Measurements from ENCODE around the gene SOBP. TPM values are rescaled to one million over a fixed set of nuclear protein-coding genes. Genes with fewer than 3 reads are reported as not detected.

The SOBP gene
- total RNA-seq, 2 donors from 2014 or later, result 10.3 to 11.1 TPM

DNA sequence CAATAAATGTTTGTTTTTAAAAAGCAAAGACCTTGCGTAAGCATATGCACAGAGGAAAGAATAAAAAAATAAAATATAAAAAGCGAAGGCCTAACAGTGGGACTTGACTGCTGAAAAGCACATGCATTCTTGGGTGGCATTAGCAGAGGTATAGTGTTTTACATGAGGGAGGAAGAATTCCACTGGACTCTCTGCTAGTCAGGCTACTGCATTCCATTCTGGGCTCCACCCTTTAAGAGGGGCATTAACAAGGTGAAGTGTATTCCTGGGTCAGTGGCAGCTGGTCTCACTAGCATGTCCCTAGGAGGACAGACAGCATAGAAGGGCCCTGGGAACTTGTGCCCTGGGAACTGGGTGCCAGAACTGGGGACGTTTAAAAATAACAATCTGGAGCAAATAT is 134.1 kb downstream of the SOBP start:
- no peak overlapping the region for H3K4me3 ChIP-seq
- ATAC-seq (ENCODE audit: insufficient number of reproducible peaks, low FRiP score, low read depth), result no peak
- TF ChIP-seq, protein P1, sequence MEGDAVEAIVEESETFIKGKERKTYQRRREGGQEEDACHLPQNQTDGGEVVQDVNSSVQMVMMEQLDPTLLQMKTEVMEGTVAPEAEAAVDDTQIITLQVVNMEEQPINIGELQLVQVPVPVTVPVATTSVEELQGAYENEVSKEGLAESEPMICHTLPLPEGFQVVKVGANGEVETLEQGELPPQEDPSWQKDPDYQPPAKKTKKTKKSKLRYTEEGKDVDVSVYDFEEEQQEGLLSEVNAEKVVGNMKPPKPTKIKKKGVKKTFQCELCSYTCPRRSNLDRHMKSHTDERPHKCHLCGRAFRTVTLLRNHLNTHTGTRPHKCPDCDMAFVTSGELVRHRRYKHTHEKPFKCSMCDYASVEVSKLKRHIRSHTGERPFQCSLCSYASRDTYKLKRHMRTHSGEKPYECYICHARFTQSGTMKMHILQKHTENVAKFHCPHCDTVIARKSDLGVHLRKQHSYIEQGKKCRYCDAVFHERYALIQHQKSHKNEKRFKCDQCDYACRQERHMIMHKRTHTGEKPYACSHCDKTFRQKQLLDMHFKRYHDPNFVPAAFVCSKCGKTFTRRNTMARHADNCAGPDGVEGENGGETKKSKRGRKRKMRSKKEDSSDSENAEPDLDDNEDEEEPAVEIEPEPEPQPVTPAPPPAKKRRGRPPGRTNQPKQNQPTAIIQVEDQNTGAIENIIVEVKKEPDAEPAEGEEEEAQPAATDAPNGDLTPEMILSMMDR (IDR thresholded peaks at IDR 0.05), result no peak
- no peaks in the 10 kb centered on the region for H3K27me3 ChIP-seq (replicated peaks; ENCODE audit: insufficient read depth)
- no peak overlapping the region for H3K27ac ChIP-seq
- no peaks in the 10 kb centered on the region for H3K9me3 ChIP-seq
- peaks cover 0 to 11% of the 10 kb centered on the region in 2 donors for H3K4me1 ChIP-seq (ENCODE audit: control insufficient read depth in 1 of 2, low read depth in 2 of 2)
- DNase-seq (ENCODE audit: low spot score), result no peak
- H3K36me3 ChIP-seq, result no peaks in the 10 kb centered on the region

DNA sequence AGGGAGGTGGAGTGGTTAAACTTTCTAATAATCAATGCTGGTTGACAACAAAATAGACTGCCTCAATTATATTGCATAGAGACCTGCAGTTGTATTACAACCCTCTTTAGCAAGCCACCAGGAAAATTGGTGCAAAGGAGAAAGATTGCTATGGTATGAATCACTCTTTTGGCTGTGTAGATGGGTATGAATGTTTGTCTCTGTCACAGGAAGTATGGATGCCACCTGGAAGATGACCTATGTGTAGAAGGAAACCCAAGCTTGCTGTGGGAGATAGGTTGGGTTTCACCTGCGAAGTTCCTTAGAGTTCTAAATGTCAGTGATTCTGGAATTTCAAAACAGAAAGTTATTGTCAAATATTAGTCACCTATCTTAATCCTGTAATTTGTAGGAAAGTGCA is 134.6 kb downstream of the SOBP start:
- Histone ChIP-seq H3K4me1 (ENCODE audit: control insufficient read depth in 1 of 2, low read depth in 2 of 2) (peaks cover 3 to 16% of the 10 kb centered on the region in 2 donors), H3K36me3 (no peaks in the 10 kb centered on the region), H3K4me3 (no peak overlapping the region), H3K27ac (no peak overlapping the region), H3K9me3 (no peaks in the 10 kb centered on the region), H3K27me3 (replicated peaks; ENCODE audit: insufficient read depth) (no peaks in the 10 kb centered on the region)
- TF ChIP-seq, protein P1 (IDR thresholded peaks at IDR 0.05), result no peak
- ATAC-seq (ENCODE audit: insufficient number of reproducible peaks, low FRiP score, low read depth), result no peak
- no peak for DNase-seq (ENCODE audit: low spot score)

DNA sequence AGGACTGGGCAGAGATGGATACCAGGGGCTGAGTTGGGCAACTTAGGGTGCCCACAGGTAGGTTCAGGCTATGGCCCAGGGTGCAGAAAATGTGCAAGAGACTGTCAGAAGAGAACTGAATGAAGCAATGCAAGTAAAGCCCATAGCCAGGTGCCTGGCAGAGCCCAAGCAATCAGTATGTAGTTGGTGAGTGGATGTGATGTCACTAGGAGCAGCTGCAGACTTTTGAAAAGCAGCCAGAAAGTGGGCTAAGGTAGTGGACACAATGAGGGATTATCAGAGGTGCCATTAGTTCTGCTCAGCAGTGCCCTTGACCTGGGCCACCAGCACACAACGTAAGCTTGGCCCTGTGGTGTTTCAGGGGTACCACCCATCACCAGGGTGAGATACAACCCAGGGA is 135.3 kb downstream of the SOBP start:
- no peaks in the 10 kb centered on the region for H3K9me3 ChIP-seq
- DNase-seq (ENCODE audit: low spot score), result no peak
- no peak for ATAC-seq (ENCODE audit: insufficient number of reproducible peaks, low FRiP score, low read depth)

GRCh38 chr6:107626645-107627044 is 136.7 kb downstream of the SOBP start:
- ATAC-seq (ENCODE audit: insufficient number of reproducible peaks, low FRiP score, low read depth) (no peak), DNase-seq (ENCODE audit: low spot score) (no peak)
- no peaks in the 10 kb centered on the region for H3K9me3 ChIP-seq
- peaks cover 6 to 24% of the 10 kb centered on the region in 2 donors for H3K4me1 ChIP-seq (ENCODE audit: control insufficient read depth in 1 of 2, low read depth in 2 of 2)
- H3K27ac ChIP-seq, result no peak overlapping the region
- no peaks in the 10 kb centered on the region for H3K27me3 ChIP-seq (replicated peaks; ENCODE audit: insufficient read depth)
- no peaks in the 10 kb centered on the region for H3K36me3 ChIP-seq
- H3K4me3 ChIP-seq, result no peak overlapping the region
- TF ChIP-seq, protein P1 (IDR thresholded peaks at IDR 0.05), result no peak

More for the DNA sequence above, 135.3 kb downstream of the SOBP start:
- no peaks in the 10 kb centered on the region for H3K27me3 ChIP-seq (replicated peaks; ENCODE audit: insufficient read depth)
- H3K4me3 ChIP-seq, result no peak overlapping the region
- H3K4me1 ChIP-seq (ENCODE audit: control insufficient read depth in 1 of 2, low read depth in 2 of 2), result peaks cover 6 to 23% of the 10 kb centered on the region in 2 donors
- no peaks in the 10 kb centered on the region for H3K36me3 ChIP-seq
- no peak overlapping the region for H3K27ac ChIP-seq
- TF ChIP-seq, protein P1 (IDR thresholded peaks at IDR 0.05), result no peak

- ATAC-seq (ENCODE audit: insufficient number of reproducible peaks, low FRiP score, low read depth), result no peak
- H3K4me1 ChIP-seq (ENCODE audit: control insufficient read depth in 1 of 2, low read depth in 2 of 2), result peaks cover 6 to 24% of the 10 kb centered on the region in 2 donors
These were observed 138.1 kb downstream of the SOBP start for GRCh38 chr6:107627969-107628368.

More at GRCh38 chr6:107627969-107628368, 138.1 kb downstream of the SOBP start:
- Histone ChIP-seq H3K27ac (no peak overlapping the region), H3K36me3 (no peaks in the 10 kb centered on the region), H3K9me3 (no peaks in the 10 kb centered on the region), H3K27me3 (replicated peaks; ENCODE audit: insufficient read depth) (no peaks in the 10 kb centered on the region), H3K4me3 (no peak overlapping the region)
- no peak for DNase-seq (ENCODE audit: low spot score)
- TF ChIP-seq, protein P1 (IDR thresholded peaks at IDR 0.05), result no peak
